Progenitor cell of endocrine pancreas (in vitro differentiated cells): ENCODE results near the gene SOX30. TPM values are rescaled to one million over a fixed set of nuclear protein-coding genes. Genes with fewer than 3 reads are reported as not detected.
A peak's percentile ranks its signal among the peaks of the same experiment; 100 is the strongest.
"Not testable (repeated sequence)": the region's sequence is repeated elsewhere in the genome, so short reads cannot be mapped to it uniquely, and the experiment has no call there.

Source experiments
- DNase-seq: peaks from one replicate; pipeline ENCODE4 v3.0.0; 2021; ENCODE audit warnings: low spot score; ENCODE audit not compliant: unreplicated experiment
- H3K27ac Mint-ChIP-seq: 2 replicates; pipeline ENCODE4 v1.8.0; 2021; ENCODE audit warnings: mild to moderate bottlenecking, moderate library complexity, mixed read lengths
- H3K27me3 Mint-ChIP-seq: 2 replicates; pipeline ENCODE4 v1.8.0; 2021; ENCODE audit warnings: mixed read lengths
- H3K36me3 Mint-ChIP-seq: 2 replicates; pipeline ENCODE4 v1.8.0; 2022; ENCODE audit warnings: mixed read lengths; ENCODE audit not compliant: insufficient read depth
- H3K4me1 Mint-ChIP-seq: 2 replicates; pipeline ENCODE4 v1.8.0; 2021; ENCODE audit warnings: low read depth, mixed read lengths
- H3K4me3 Mint-ChIP-seq: 2 replicates; pipeline ENCODE4 v1.8.0; 2021; ENCODE audit warnings: low read depth, mild to moderate bottlenecking, moderate library complexity, mixed read lengths
- H3K9me3 Mint-ChIP-seq: 2 replicates; pipeline ENCODE4 v1.8.0; 2021; ENCODE audit warnings: low read depth, mixed read lengths
- CTCF ChIP-seq: fragments of 200-600 bp; sonication (generic); IDR thresholded peaks from one replicate; pipeline ENCODE4 v1.5.0; 2021; ENCODE audit warnings: antibody characterized with exemption, mild to moderate bottlenecking; ENCODE audit not compliant: unreplicated experiment
- total RNA-seq: library from RNA; stranded (reverse); gene quantifications from 2 replicates; pipeline ENCODE4 v1.2.1, GENCODE V29; 2021

SOX30 gene
- total RNA-seq, 1 donor from 2014 or later, result not detected

- Mint-ChIP-seq H3K4me3 (no peak overlapping the region), H3K27ac (no peak overlapping the region), H3K9me3 (peaks cover 8% of the 10 kb centered on the region), H3K4me1 (peaks cover 12% of the 10 kb centered on the region), H3K27me3 (no peaks in the 10 kb centered on the region), H3K36me3 (no peaks in the 10 kb centered on the region)
- no peak for TF ChIP-seq CTCF
- DNase-seq, result no peak
These were observed 34.9 kb upstream of the SOX30 start for GRCh38 chr5:157687198-157687554.

- Mint-ChIP-seq H3K27ac (peak overlapping the region; percentile 23), H3K4me1 (peaks cover 12% of the 10 kb centered on the region)
- DNase-seq, H3K4me3 Mint-ChIP-seq, H3K9me3 Mint-ChIP-seq, H3K36me3 Mint-ChIP-seq, H3K27me3 Mint-ChIP-seq: not testable (repeated sequence)
These were observed 34.3 kb upstream of the SOX30 start for GRCh38 chr5:157686276-157687197.

DNA sequence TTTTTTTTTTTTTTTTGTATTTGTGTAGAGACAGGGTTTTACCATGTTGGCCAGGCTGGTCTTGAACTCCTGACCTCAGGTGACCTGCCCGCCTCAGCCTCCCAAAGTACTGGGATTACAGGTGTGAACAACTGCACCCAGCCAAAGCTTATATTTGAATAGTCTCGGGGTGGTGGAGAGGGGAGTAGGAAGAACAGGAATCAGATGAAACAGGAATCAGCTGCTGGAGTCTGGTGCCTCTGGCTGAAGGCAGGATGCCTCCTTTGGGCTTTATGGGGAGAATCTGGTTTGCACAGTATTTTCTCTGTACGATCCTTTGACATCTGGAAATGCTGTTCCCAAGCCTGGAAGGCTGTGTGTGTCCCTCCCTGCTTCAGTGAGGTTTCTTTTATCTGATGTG is 30.0 kb upstream of the SOX30 start:
- H3K36me3 Mint-ChIP-seq, result no peaks in the 10 kb centered on the region
- no peak overlapping the region for H3K4me3 Mint-ChIP-seq
- DNase-seq, result no peak
- no peak for TF ChIP-seq CTCF
- no peaks in the 10 kb centered on the region for H3K9me3 Mint-ChIP-seq
- H3K4me1 Mint-ChIP-seq, result peaks cover 13% of the 10 kb centered on the region
- no peaks in the 10 kb centered on the region for H3K27me3 Mint-ChIP-seq
- no peak overlapping the region for H3K27ac Mint-ChIP-seq

- peaks cover 5% of the 10 kb centered on the region for H3K4me1 Mint-ChIP-seq
- H3K27me3 Mint-ChIP-seq, result no peaks in the 10 kb centered on the region
- no peak for TF ChIP-seq CTCF
- H3K36me3 Mint-ChIP-seq, result no peaks in the 10 kb centered on the region
- H3K27ac Mint-ChIP-seq, result no peak overlapping the region
- no peak for DNase-seq
- H3K4me3 Mint-ChIP-seq, result no peak overlapping the region
- H3K9me3 Mint-ChIP-seq, result no peaks in the 10 kb centered on the region
These were observed 28.8 kb upstream of the SOX30 start for GRCh38 chr5:157681048-157681447.

DNA sequence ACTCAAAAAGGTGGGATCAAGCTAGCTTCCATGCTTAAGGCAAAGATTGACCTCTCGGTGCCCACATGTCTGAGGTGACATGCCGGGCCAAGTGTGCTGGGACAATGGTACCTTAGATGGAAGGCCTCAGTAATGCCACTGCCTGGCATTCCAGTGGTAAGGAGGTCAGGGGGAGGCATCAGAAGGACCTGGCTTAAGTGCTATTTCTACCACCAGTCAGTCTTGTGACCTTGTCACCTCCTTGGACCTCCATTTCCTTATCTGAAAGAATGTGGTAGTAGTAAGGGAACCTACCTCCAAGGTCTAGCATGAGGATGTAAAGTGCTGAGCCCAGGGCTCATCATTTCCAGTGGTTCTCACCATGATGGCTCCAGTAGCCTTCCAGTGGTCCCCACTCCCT is 28.0 kb upstream of the SOX30 start:
- no peaks in the 10 kb centered on the region for H3K36me3 Mint-ChIP-seq
- H3K9me3 Mint-ChIP-seq, result no peaks in the 10 kb centered on the region
- no peaks in the 10 kb centered on the region for H3K27me3 Mint-ChIP-seq
- H3K4me1 Mint-ChIP-seq, result peaks cover 2% of the 10 kb centered on the region
- H3K4me3 Mint-ChIP-seq, result no peak overlapping the region
- DNase-seq, result no peak
- TF ChIP-seq CTCF, result no peak
- no peak overlapping the region for H3K27ac Mint-ChIP-seq

DNA sequence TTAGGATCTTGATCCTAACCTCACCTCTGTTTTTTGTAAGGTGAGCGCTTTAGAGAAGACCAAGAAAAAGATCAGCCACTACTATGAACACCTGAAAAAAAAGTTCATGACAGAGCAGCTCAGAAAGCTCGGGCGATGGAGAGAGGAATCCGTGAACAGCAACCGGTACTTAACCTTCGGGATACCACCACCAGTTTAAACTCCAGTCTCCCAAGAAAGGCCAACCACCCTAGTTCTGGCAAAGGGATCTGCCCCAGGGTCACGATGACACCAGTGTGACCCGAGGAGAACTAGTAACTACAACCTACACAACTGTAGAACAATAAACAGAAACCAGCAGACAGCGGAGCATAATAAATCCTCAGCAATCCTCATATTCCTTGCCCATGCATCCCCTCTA is 27.6 kb upstream of the SOX30 start:
- H3K4me3 Mint-ChIP-seq, result no peak overlapping the region
- H3K27ac Mint-ChIP-seq, result no peak overlapping the region
- no peaks in the 10 kb centered on the region for H3K9me3 Mint-ChIP-seq
- no peak for TF ChIP-seq CTCF
- no peaks in the 10 kb centered on the region for H3K36me3 Mint-ChIP-seq
- DNase-seq, result no peak
- peaks cover 2% of the 10 kb centered on the region for H3K4me1 Mint-ChIP-seq
- no peaks in the 10 kb centered on the region for H3K27me3 Mint-ChIP-seq
